ENCODE data around the gene ARHGEF26. TPM values are rescaled to one million over a fixed set of nuclear protein-coding genes. Genes with fewer than 3 reads are reported as not detected.

The ARHGEF26 gene
- total RNA-seq, 1 experiment from 2014 or later = not detected

DNA sequence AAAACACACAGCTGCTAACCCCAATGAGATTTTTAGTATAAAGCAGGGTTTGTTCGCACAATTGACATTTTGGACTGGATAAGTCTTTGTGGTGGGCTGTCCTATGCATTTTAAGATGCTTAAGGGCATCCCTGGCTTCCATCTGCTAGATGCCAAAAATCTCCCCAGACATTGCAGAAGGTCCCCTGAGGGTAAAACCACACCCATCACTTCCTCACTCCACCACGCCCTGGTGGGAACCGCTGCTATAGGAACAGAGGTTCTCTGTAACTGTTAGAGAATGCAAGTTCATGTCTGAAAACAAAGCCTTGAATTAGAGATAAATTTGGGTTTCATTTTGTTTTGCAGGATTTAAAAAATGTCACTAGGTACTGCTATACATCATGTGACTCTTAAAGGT, 67.7 kb downstream of the ARHGEF26 start:
- no peak for DNase-seq
- Histone ChIP-seq H3K27me3 (ENCODE audit: low read length) (no peaks in the 10 kb centered on the region), H3K4me3 (ENCODE audit: low read length) (no peak overlapping the region), H3K27ac (ENCODE audit: low read length) (no peak overlapping the region), H3K36me3 (ENCODE audit: insufficient read depth, low read length) (no peaks in the 10 kb centered on the region), H3K4me2 (ENCODE audit: low read depth, low read length, poor library complexity, severe bottlenecking) (no peak overlapping the region), H3K9me2 (replicated peaks; ENCODE audit: insufficient read depth, low read length) (no peaks in the 10 kb centered on the region), H3K4me1 (ENCODE audit: low read length) (no peaks in the 10 kb centered on the region), H4K20me1 (ENCODE audit: insufficient read depth, low read depth, low read length) (no peaks in the 10 kb centered on the region), H2AFZ (ENCODE audit: low read length) (no peak overlapping the region), H3K79me2 (ENCODE audit: low read length) (no peaks in the 10 kb centered on the region), H3K9me3 (ENCODE audit: low read length) (no peaks in the 10 kb centered on the region), H3K9ac (ENCODE audit: low read length) (no peak overlapping the region)

DNA sequence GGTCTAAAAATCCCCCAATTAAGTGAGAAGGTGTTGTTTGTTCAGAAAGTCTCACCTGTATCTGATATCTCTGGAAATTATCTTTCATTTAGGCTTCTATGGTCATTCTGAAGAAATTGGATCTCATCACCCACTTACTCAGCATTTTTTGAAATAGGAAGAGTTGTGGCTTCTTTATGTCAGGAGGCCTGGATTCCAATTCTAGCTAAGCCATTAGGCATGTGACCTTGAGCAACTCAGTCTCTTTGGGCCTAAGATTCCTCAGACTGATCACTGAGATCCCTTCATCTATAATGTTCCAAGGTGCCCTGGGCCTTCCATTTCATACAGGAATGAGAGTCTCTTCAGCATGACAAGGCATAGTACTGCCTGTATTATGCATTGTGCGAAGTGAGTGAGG, 70.3 kb downstream of the ARHGEF26 start:
- Histone ChIP-seq H3K4me3 (ENCODE audit: low read length) (no peak overlapping the region), H3K9me3 (ENCODE audit: low read length) (no peaks in the 10 kb centered on the region), H3K79me2 (ENCODE audit: low read length) (no peaks in the 10 kb centered on the region), H3K9me2 (replicated peaks; ENCODE audit: insufficient read depth, low read length) (no peaks in the 10 kb centered on the region), H3K27ac (ENCODE audit: low read length) (no peak overlapping the region), H3K4me2 (ENCODE audit: low read depth, low read length, poor library complexity, severe bottlenecking) (no peak overlapping the region), H2AFZ (ENCODE audit: low read length) (no peak overlapping the region), H3K36me3 (ENCODE audit: insufficient read depth, low read length) (no peaks in the 10 kb centered on the region), H4K20me1 (ENCODE audit: insufficient read depth, low read depth, low read length) (no peaks in the 10 kb centered on the region), H3K9ac (ENCODE audit: low read length) (no peak overlapping the region), H3K27me3 (ENCODE audit: low read length) (no peaks in the 10 kb centered on the region), H3K4me1 (ENCODE audit: low read length) (no peaks in the 10 kb centered on the region)
- no peak for DNase-seq

DNA sequence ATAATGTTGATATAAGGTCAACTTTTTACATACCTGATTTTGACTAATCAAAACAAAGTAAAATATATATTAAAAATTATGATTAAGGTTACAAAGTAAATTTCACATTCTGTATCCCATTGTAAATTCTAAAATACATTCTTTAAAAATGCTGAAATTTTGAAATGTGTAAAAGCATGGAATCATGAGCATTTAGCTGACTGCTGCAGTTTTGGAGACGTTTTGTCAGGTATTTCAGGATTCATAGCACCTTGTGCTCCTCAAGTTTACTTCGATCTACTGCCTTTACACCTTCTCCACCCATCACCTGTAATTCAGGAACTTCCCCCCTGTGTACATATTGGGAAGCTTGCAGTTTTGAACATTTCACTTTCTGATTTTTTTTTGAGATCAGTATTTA, 71.0 kb downstream of the ARHGEF26 start:
- Histone ChIP-seq H3K9me2 (replicated peaks; ENCODE audit: insufficient read depth, low read length) (no peaks in the 10 kb centered on the region), H2AFZ (ENCODE audit: low read length) (no peak overlapping the region), H3K4me1 (ENCODE audit: low read length) (no peaks in the 10 kb centered on the region), H3K36me3 (ENCODE audit: insufficient read depth, low read length) (no peaks in the 10 kb centered on the region), H4K20me1 (ENCODE audit: insufficient read depth, low read depth, low read length) (no peaks in the 10 kb centered on the region), H3K79me2 (ENCODE audit: low read length) (no peaks in the 10 kb centered on the region), H3K4me2 (ENCODE audit: low read depth, low read length, poor library complexity, severe bottlenecking) (no peak overlapping the region), H3K27ac (ENCODE audit: low read length) (no peak overlapping the region), H3K9me3 (ENCODE audit: low read length) (no peaks in the 10 kb centered on the region), H3K9ac (ENCODE audit: low read length) (no peak overlapping the region), H3K4me3 (ENCODE audit: low read length) (no peak overlapping the region), H3K27me3 (ENCODE audit: low read length) (no peaks in the 10 kb centered on the region)
- no peak for DNase-seq

DNA sequence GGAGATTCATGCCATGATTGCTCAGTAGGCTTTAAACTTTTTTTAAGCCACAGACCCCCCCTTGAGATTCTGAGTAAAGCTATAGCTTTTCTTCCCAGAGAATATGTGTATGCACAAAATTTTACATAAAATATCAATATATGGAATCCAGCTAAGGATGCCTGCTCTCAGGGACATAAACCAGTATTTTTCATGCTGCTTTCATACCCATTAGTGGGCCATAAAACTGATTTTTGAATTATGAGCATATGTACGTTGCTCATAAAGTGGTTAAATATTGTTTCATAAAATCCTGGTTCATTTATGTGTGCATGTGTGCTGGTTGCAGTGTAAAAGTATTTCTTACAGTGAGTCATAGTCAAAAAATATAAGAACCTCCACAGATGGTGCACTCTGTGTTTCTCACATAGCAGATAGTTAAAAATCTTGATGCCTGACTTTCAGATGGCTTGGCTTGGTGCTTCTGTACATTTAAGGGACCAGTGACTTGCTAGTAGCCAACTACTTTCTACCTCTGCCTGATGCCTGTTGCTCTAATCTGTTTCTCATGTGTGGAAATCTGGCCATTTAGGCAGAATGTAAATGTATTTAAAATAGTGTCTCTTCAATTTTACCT, 71.9 kb downstream of the ARHGEF26 start:
- Histone ChIP-seq H3K9me2 (replicated peaks; ENCODE audit: insufficient read depth, low read length) (no peaks in the 10 kb centered on the region), H2AFZ (ENCODE audit: low read length) (no peak overlapping the region), H3K9me3 (ENCODE audit: low read length) (no peaks in the 10 kb centered on the region), H3K36me3 (ENCODE audit: insufficient read depth, low read length) (no peaks in the 10 kb centered on the region), H3K27me3 (ENCODE audit: low read length) (no peaks in the 10 kb centered on the region), H4K20me1 (ENCODE audit: insufficient read depth, low read depth, low read length) (no peaks in the 10 kb centered on the region), H3K79me2 (ENCODE audit: low read length) (no peaks in the 10 kb centered on the region), H3K4me1 (ENCODE audit: low read length) (no peaks in the 10 kb centered on the region), H3K4me2 (ENCODE audit: low read depth, low read length, poor library complexity, severe bottlenecking) (no peak overlapping the region), H3K9ac (ENCODE audit: low read length) (no peak overlapping the region), H3K27ac (ENCODE audit: low read length) (no peak overlapping the region), H3K4me3 (ENCODE audit: low read length) (no peak overlapping the region)
- no peak for DNase-seq

DNA sequence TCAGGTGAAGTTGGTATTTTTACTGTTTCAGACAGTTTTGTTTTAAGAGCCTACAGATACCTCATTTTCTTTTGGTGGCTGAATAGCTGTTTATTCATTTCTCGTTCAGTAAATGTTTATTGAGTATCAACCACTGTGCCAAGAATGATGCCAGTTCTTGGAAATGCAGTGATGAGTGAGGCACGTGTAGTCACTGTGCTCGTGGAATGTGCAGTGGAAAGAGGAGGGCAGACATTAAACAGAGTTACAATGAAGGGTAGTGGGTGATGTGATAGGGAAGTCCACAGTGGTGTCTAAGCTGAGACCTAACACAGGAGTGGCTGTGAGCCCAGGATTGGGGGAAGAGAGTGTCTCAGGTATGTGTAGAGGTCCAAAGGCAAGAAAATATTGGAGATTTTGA, 73.7 kb downstream of the ARHGEF26 start:
- H3K9me2 ChIP-seq (replicated peaks; ENCODE audit: insufficient read depth, low read length) = no peaks in the 10 kb centered on the region
- no peak overlapping the region for H3K27ac ChIP-seq (ENCODE audit: low read length)
- H3K79me2 ChIP-seq (ENCODE audit: low read length) = no peaks in the 10 kb centered on the region
- H3K4me3 ChIP-seq (ENCODE audit: low read length) = no peak overlapping the region
- no peaks in the 10 kb centered on the region for H3K36me3 ChIP-seq (ENCODE audit: insufficient read depth, low read length)
- H2AFZ ChIP-seq (ENCODE audit: low read length) = no peak overlapping the region
- no peak for DNase-seq
- no peaks in the 10 kb centered on the region for H3K4me1 ChIP-seq (ENCODE audit: low read length)
- no peak overlapping the region for H3K4me2 ChIP-seq (ENCODE audit: low read depth, low read length, poor library complexity, severe bottlenecking)
- H3K9me3 ChIP-seq (ENCODE audit: low read length) = no peaks in the 10 kb centered on the region
- no peak overlapping the region for H3K9ac ChIP-seq (ENCODE audit: low read length)
- no peaks in the 10 kb centered on the region for H4K20me1 ChIP-seq (ENCODE audit: insufficient read depth, low read depth, low read length)
- H3K27me3 ChIP-seq (ENCODE audit: low read length) = no peaks in the 10 kb centered on the region

DNA sequence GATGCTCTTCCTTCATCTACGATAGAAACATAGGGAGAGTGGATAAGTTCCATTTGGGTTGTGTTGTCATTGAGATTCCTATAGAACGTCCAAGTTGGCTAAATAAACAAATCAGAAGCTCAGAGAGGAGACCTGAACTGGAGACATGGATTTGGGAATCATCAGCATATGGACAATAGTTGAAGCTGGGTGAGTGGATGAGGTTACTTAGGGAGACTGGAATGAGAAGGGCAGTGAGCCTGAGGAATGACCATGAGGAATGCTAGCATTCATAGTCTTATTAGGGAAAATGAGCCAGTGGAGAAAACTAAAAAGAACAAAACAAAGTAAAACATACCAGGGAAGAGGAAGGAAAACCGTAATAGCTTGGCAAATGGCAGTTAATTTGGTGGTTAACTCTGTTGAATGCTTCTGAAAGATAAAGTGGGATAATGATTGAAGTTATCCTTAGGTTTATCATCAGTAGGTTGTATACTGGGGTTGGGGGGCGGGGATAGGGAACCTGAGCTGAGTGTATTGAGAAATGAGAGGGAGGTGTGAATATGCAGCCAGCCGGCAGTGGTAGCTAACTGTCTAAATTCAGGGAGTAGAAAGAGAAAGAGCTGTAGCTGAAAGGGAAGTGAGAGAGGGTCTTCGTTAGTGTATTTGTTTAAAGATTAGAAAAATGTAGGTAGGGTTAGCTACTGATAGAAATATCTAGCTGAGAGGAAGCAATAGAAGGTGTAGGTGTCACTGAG, 74.6 kb downstream of the ARHGEF26 start:
- H2AFZ ChIP-seq (ENCODE audit: low read length) = no peak overlapping the region
- H3K79me2 ChIP-seq (ENCODE audit: low read length) = no peaks in the 10 kb centered on the region
- no peaks in the 10 kb centered on the region for H3K27me3 ChIP-seq (ENCODE audit: low read length)
- no peak overlapping the region for H3K4me3 ChIP-seq (ENCODE audit: low read length)
- H3K9me2 ChIP-seq (replicated peaks; ENCODE audit: insufficient read depth, low read length) = no peaks in the 10 kb centered on the region
- no peaks in the 10 kb centered on the region for H3K4me1 ChIP-seq (ENCODE audit: low read length)
- H3K36me3 ChIP-seq (ENCODE audit: insufficient read depth, low read length) = no peaks in the 10 kb centered on the region
- DNase-seq = no peak
- H3K4me2 ChIP-seq (ENCODE audit: low read depth, low read length, poor library complexity, severe bottlenecking) = no peak overlapping the region
- H4K20me1 ChIP-seq (ENCODE audit: insufficient read depth, low read depth, low read length) = no peaks in the 10 kb centered on the region
- no peak overlapping the region for H3K27ac ChIP-seq (ENCODE audit: low read length)
- no peaks in the 10 kb centered on the region for H3K9me3 ChIP-seq (ENCODE audit: low read length)
- no peak overlapping the region for H3K9ac ChIP-seq (ENCODE audit: low read length)

DNA sequence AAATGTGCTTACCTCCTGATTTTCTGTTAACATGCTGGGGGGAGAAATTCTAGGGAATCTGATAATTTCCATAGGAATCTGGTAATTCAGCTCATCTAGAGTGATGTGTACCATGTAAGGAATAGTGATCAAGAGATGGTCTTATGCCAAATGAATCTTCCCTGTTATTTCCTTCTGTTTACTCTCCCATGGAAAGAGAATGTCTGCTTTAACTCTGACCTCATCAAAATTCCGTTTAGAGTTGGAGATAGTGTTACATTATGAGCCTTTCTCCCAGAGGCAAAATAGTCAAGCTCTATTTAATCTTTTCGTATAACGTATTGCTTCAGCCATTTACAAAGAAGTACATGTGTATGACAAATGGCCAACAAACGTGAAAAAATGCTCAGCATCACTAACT, 76.6 kb downstream of the ARHGEF26 start:
- Histone ChIP-seq H3K79me2 (ENCODE audit: low read length) (no peaks in the 10 kb centered on the region), H3K4me1 (ENCODE audit: low read length) (no peaks in the 10 kb centered on the region), H3K9me3 (ENCODE audit: low read length) (no peaks in the 10 kb centered on the region), H3K4me3 (ENCODE audit: low read length) (no peak overlapping the region), H3K27me3 (ENCODE audit: low read length) (no peaks in the 10 kb centered on the region), H3K9ac (ENCODE audit: low read length) (no peak overlapping the region), H3K9me2 (replicated peaks; ENCODE audit: insufficient read depth, low read length) (no peaks in the 10 kb centered on the region), H3K4me2 (ENCODE audit: low read depth, low read length, poor library complexity, severe bottlenecking) (no peak overlapping the region), H4K20me1 (ENCODE audit: insufficient read depth, low read depth, low read length) (no peaks in the 10 kb centered on the region), H3K27ac (ENCODE audit: low read length) (no peak overlapping the region), H3K36me3 (ENCODE audit: insufficient read depth, low read length) (no peaks in the 10 kb centered on the region), H2AFZ (ENCODE audit: low read length) (no peak overlapping the region)
- no peak for DNase-seq

DNA sequence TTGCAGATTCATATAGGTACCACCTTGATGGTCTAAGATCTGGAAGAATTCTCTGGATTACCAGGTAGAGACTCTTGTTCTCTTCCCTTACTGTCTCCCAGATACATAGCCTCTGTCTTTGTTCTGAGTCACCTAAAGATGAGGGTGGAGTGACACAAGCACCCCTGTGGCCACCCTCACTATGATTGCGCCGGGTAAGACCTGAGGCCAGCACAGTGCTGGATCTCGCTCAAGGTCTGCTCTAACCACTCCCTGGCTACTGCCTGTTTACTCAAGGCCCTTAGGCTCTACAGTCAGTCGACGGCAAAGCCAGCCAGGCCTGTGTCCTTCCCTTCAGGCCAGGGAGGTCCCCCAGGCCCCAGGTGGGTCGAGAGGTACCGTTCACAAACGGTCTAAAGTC, 88.3 kb downstream of the ARHGEF26 start:
- no peaks in the 10 kb centered on the region for H3K4me1 ChIP-seq (ENCODE audit: low read length)
- H3K79me2 ChIP-seq (ENCODE audit: low read length) = no peaks in the 10 kb centered on the region
- no peak overlapping the region for H3K4me3 ChIP-seq (ENCODE audit: low read length)
- H3K36me3 ChIP-seq (ENCODE audit: insufficient read depth, low read length) = no peaks in the 10 kb centered on the region
- no peaks in the 10 kb centered on the region for H3K9me3 ChIP-seq (ENCODE audit: low read length)
- H2AFZ ChIP-seq (ENCODE audit: low read length) = no peak overlapping the region
- no peaks in the 10 kb centered on the region for H3K27me3 ChIP-seq (ENCODE audit: low read length)
- H3K9me2 ChIP-seq (replicated peaks; ENCODE audit: insufficient read depth, low read length) = no peaks in the 10 kb centered on the region
- no peak overlapping the region for H3K4me2 ChIP-seq (ENCODE audit: low read depth, low read length, poor library complexity, severe bottlenecking)
- H4K20me1 ChIP-seq (ENCODE audit: insufficient read depth, low read depth, low read length) = no peaks in the 10 kb centered on the region
- no peak overlapping the region for H3K9ac ChIP-seq (ENCODE audit: low read length)
- DNase-seq = no peak
- no peak overlapping the region for H3K27ac ChIP-seq (ENCODE audit: low read length)
